NCI-H345 treated with DMSO at 0.1 percent for 48 hours (cell line): ENCODE measurements around the gene BBS2.
"Not testable (repeated sequence)": the region's sequence is repeated elsewhere in the genome, so short reads cannot be mapped to it uniquely, and the experiment has no call there.

Source experiments
- DNase-seq: peaks from one replicate; lab custom pipeline; 2025; ENCODE audit not compliant: unreplicated experiment; lab: John Stamatoyannopoulos, UW

Gene BBS2

GRCh38 chr16:56530872-56531271, 11.0 kb upstream of the BBS2 start:
- no peak for DNase-seq

GRCh38 chr16:56525236-56525635, 5.4 kb upstream of the BBS2 start:
- no peak for DNase-seq

GRCh38 chr16:56520251-56520577, 390 bp upstream of the BBS2 start:
- DNase-seq = no peak

GRCh38 chr16:56518425-56518824, 1.4 kb downstream of the BBS2 start:
- no peak for DNase-seq

- DNase-seq = no peak
These were observed 2.6 kb downstream of the BBS2 start for GRCh38 chr16:56517206-56517605.

- no peak for DNase-seq
These were observed 4.2 kb downstream of the BBS2 start for GRCh38 chr16:56515665-56516064.

GRCh38 chr16:56514845-56515244, 5.0 kb downstream of the BBS2 start:
- DNase-seq = no peak

GRCh38 chr16:56513972-56514371, 5.9 kb downstream of the BBS2 start:
- no peak for DNase-seq

GRCh38 chr16:56513091-56513490, 6.7 kb downstream of the BBS2 start:
- no peak for DNase-seq

GRCh38 chr16:56512025-56512424, 7.8 kb downstream of the BBS2 start:
- DNase-seq = no peak

- no peak for DNase-seq
These were observed 9.3 kb downstream of the BBS2 start for GRCh38 chr16:56510544-56510943.

GRCh38 chr16:56506941-56507340, 12.9 kb downstream of the BBS2 start:
- DNase-seq = no peak

GRCh38 chr16:56505181-56505580, 14.6 kb downstream of the BBS2 start:
- DNase-seq = no peak

GRCh38 chr16:56493815-56494214, 26.0 kb downstream of the BBS2 start:
- no peak for DNase-seq

GRCh38 chr16:56493126-56493525, 26.7 kb downstream of the BBS2 start:
- no peak for DNase-seq

GRCh38 chr16:56491657-56492261, 28.1 kb downstream of the BBS2 start:
- DNase-seq = no peak

GRCh38 chr16:56488868-56489267, 31.0 kb downstream of the BBS2 start:
- not testable (repeated sequence) for DNase-seq

GRCh38 chr16:56488035-56488434, 31.8 kb downstream of the BBS2 start:
- no peak for DNase-seq

GRCh38 chr16:56483394-56483793, 36.4 kb downstream of the BBS2 start:
- DNase-seq = no peak

- DNase-seq = no peak
These were observed 37.1 kb downstream of the BBS2 start for GRCh38 chr16:56482683-56483236.

GRCh38 chr16:56481468-56482122, 38.2 kb downstream of the BBS2 start:
- no peak for DNase-seq

- no peak for DNase-seq
These were observed 38.9 kb downstream of the BBS2 start for GRCh38 chr16:56480776-56481467.
